Gastroesophageal sphincter (tissue), 3 donors: ENCODE data around the gene C20orf144.

Experiments
- CTCF ChIP-seq, 4 experiments: fragments of 200-600 bp in 2 of 4; fragments of 450-650 bp in 2 of 4; sonication (generic) in 1 of 4; IDR thresholded peaks; one replicate each; pipeline ENCODE4 v1.5.1; 2017 to 2019; ENCODE audit warnings: antibody characterized with exemption in 4 of 4, mild to moderate bottlenecking in 2 of 4, moderate library complexity in 2 of 4
- POLR2AphosphoS5 ChIP-seq: sonication (generic); formaldehyde crosslinking; IDR thresholded peaks from one replicate; pipeline ENCODE4 v1.6.1; 2017; ENCODE audit warnings: antibody characterized with exemption

GRCh38 chr20:33703498-33704137 is 41.5 kb downstream of the C20orf144 start:
- TF ChIP-seq CTCF (IDR thresholded peaks at IDR 0.05) (no peak), POLR2AphosphoS5 (no peak)
